Fibroblast of skin of right biceps (primary cell): ENCODE data around the gene ATOSA.

Source experiments
- DNase-seq: peaks from one replicate; pipeline ENCODE4 v3.0.0-alpha.2; 2013

ATOSA gene

GRCh38 chr15:52679232-52680040, at the start of gene ATOSA:
Gene ATOSA, minus strand, starts transcription at chr15:52679388. Its CDS starts 1,367 bp downstream, at chr15:52678021.
- peak; percentile 84 for DNase-seq

- peak; percentile 52 for DNase-seq
Measured at GRCh38 chr15:52728899-52729298, 49.7 kb upstream of the ATOSA start.

- DNase-seq: no peak
Measured at GRCh38 chr15:52727815-52728214, 48.6 kb upstream of the ATOSA start.

- no peak for DNase-seq
Measured at GRCh38 chr15:52726195-52726594, 47.0 kb upstream of the ATOSA start.

GRCh38 chr15:52718551-52718950, 39.4 kb upstream of the ATOSA start:
- no peak for DNase-seq

GRCh38 chr15:52717924-52718323, 38.7 kb upstream of the ATOSA start:
- no peak for DNase-seq

- DNase-seq: no peak
Measured at GRCh38 chr15:52717481-52717880, 38.3 kb upstream of the ATOSA start.

- DNase-seq: no peak
Measured at GRCh38 chr15:52716536-52716935, 37.3 kb upstream of the ATOSA start.

- DNase-seq: no peak
Measured at GRCh38 chr15:52715411-52715810, 36.2 kb upstream of the ATOSA start.

GRCh38 chr15:52714968-52715367, 35.8 kb upstream of the ATOSA start:
- DNase-seq: no peak

GRCh38 chr15:52710708-52711389, 31.7 kb upstream of the ATOSA start:
- no peak for DNase-seq

GRCh38 chr15:52710050-52710707, 31.0 kb upstream of the ATOSA start:
- no peak for DNase-seq

GRCh38 chr15:52709187-52709981, 30.2 kb upstream of the ATOSA start:
- no peak for DNase-seq

GRCh38 chr15:52706091-52706490, 26.9 kb upstream of the ATOSA start:
- DNase-seq: no peak

- DNase-seq: no peak
Measured at GRCh38 chr15:52702390-52702789, 23.2 kb upstream of the ATOSA start.

- DNase-seq: no peak
Measured at GRCh38 chr15:52699457-52699856, 20.3 kb upstream of the ATOSA start.

GRCh38 chr15:52698514-52698913, 19.3 kb upstream of the ATOSA start:
- DNase-seq: no peak

- DNase-seq: no peak
Measured at GRCh38 chr15:52697051-52697450, 17.9 kb upstream of the ATOSA start.

GRCh38 chr15:52695154-52695553, 16.0 kb upstream of the ATOSA start:
- DNase-seq: no peak

GRCh38 chr15:52689562-52689961, 10.4 kb upstream of the ATOSA start:
- no peak for DNase-seq

GRCh38 chr15:52683580-52683979, 4.4 kb upstream of the ATOSA start:
- no peak for DNase-seq

- no peak for DNase-seq
Measured at GRCh38 chr15:52682781-52683180, 3.6 kb upstream of the ATOSA start.

GRCh38 chr15:52682200-52682599, 3.0 kb upstream of the ATOSA start:
- DNase-seq: no peak
